Measurements from ENCODE around the gene PARD6G. TPM values are rescaled to one million over a fixed set of nuclear protein-coding genes. Genes with fewer than 3 reads are reported as not detected.

PARD6G gene
- total and polyA plus RNA-seq, 10 of the 15 experiments (the other 5 are each of a cell fraction or from before 2014, with no cell fraction given): 0.20 to 2.0 (median 0.60) TPM

GRCh38 chr18:80205294-80205693, 42.0 kb downstream of the PARD6G start (continued):
- TF ChIP-seq PBX3 (IDR thresholded peaks at IDR 0.05; ENCODE audit: insufficient replicate concordance, low read depth, low read length): no peak
- no peak for TF ChIP-seq BCL3 (IDR thresholded peaks at IDR 0.05; ENCODE audit: borderline replicate concordance, insufficient read depth, low read depth, low read length, poor library complexity, severe bottlenecking)
- TF ChIP-seq GABPA (IDR thresholded peaks at IDR 0.05; ENCODE audit: low read depth): no peak
- TF ChIP-seq JUND (IDR thresholded peaks at IDR 0.05; ENCODE audit: low read depth, low read length): no peak
- TF ChIP-seq RELA (IDR thresholded peaks at IDR 0.05; ENCODE audit: borderline replicate concordance, partially characterized antibody): no peak

GRCh38 chr18:80204142-80204541, 43.2 kb downstream of the PARD6G start:
- intact Hi-C loops (cut with micrococcal nuclease; ENCODE audit: unreplicated experiment): no loop called here
- H3K9ac ChIP-seq (ENCODE audit: control insufficient read depth, insufficient read depth, low read length): no peak overlapping the region
- DNase-seq (ENCODE audit: low read depth, low spot score) (no peak), FAIRE-seq (no peak), ATAC-seq (no peak)
- H2AFZ ChIP-seq (ENCODE audit: control insufficient read depth, low read depth, low read length): no peak overlapping the region
- no peak overlapping the region for H3K4me3 ChIP-seq
- no peaks in the 10 kb centered on the region for H3K36me3 ChIP-seq (ENCODE audit: control insufficient read depth in 2 of 2, insufficient read depth in 2 of 2, low read length in 1 of 2)
- H3K27me3 ChIP-seq (replicated peaks in 1 of 2; ENCODE audit: control insufficient read depth in 2 of 2, insufficient read depth in 2 of 2, low read length in 1 of 2): no peaks in the 10 kb centered on the region
- H3K79me2 ChIP-seq (ENCODE audit: control insufficient read depth, insufficient read depth, low read length): no peaks in the 10 kb centered on the region
- H3K4me1 ChIP-seq (ENCODE audit: control insufficient read depth, insufficient read depth, low read length): peaks cover 27% of the 10 kb centered on the region
- H3K9me3 ChIP-seq (replicated peaks; ENCODE audit: control insufficient read depth, insufficient read depth, low read length): no peaks in the 10 kb centered on the region; the same call in 2 of the 3 replicates
- WGBS (ENCODE audit: insufficient coverage, insufficient replicate concordance, low lambda C conversion rate, missing lambda C conversion rate): 54% methylated on average over 2 of the region's 2 CpGs
- H3K4me2 ChIP-seq (ENCODE audit: control insufficient read depth, insufficient read depth): no peak overlapping the region
- ChIA-PET SMC1A (ENCODE audit: uncharacterized antibody, unreplicated experiment) (interaction anchor here (0.6 to 2.7 kb wide), 3 partner anchors 9 to 49 kb away, joined by 3 to 8 read pairs (median 5); no protein-coding TSS in a partner anchor), RAD21 (ENCODE audit: unreplicated experiment) (interaction anchor here (1.3 kb wide), 1 partner anchor 36 kb away, joined by 4 read pairs; no protein-coding TSS in a partner anchor), POLR2A (interaction anchor here (2.3 kb wide), 1 partner anchor 9 kb away, joined by 10 read pairs; no protein-coding TSS in a partner anchor), CTCF (interaction anchor here (1.5 to 4.7 kb wide), 5 partner anchors 11 to 52 kb away, joined by 4 to 22 read pairs (median 7); no protein-coding TSS in a partner anchor)
- no peaks in the 10 kb centered on the region for H4K20me1 ChIP-seq (ENCODE audit: control insufficient read depth, insufficient read depth)
- H3K27ac ChIP-seq (ENCODE audit: control insufficient read depth, insufficient read depth): no peak overlapping the region
- no TSS peak for BruUV-seq (replicated peaks)
- in situ Hi-C loops (cut with MboI): no loop called here
- TF ChIP-seq CEBPB (IDR thresholded peaks at IDR 0.05; ENCODE audit: borderline replicate concordance in 1 of 2, low read depth in 2 of 2, low read length in 2 of 2): no peak
- TF ChIP-seq DPF2 (IDR thresholded peaks at IDR 0.05): no peak
- no peak for TF ChIP-seq MAX (IDR thresholded peaks at IDR 0.05; ENCODE audit: low read depth, low read length)
- TF ChIP-seq ATF2 (IDR thresholded peaks at IDR 0.05; ENCODE audit: low read length): no peak
- no peak for TF ChIP-seq NFXL1 (IDR thresholded peaks at IDR 0.05; ENCODE audit: borderline replicate concordance)
- TF ChIP-seq IKZF2 (IDR thresholded peaks at IDR 0.05): no peak
- no peak for TF ChIP-seq RB1 (IDR thresholded peaks at IDR 0.05; ENCODE audit: borderline replicate concordance)
- TF ChIP-seq PAX8 (IDR thresholded peaks at IDR 0.05): no peak
- no peak for TF ChIP-seq ZNF384 (IDR thresholded peaks at IDR 0.05; ENCODE audit: borderline replicate concordance, low read depth, low read length)
- TF ChIP-seq NFYA (IDR thresholded peaks at IDR 0.05; ENCODE audit: borderline replicate concordance, low read depth, low read length): no peak
- TF ChIP-seq CBX3 (IDR thresholded peaks at IDR 0.05; ENCODE audit: borderline replicate concordance, low read depth): no peak
- no peak for TF ChIP-seq ATF7 (IDR thresholded peaks at IDR 0.05; ENCODE audit: low read depth)
- TF ChIP-seq JUND (IDR thresholded peaks at IDR 0.05; ENCODE audit: low read depth, low read length): no peak
- TF ChIP-seq TCF12 (IDR thresholded peaks at IDR 0.05; ENCODE audit: low read depth, low read length): no peak
- no peak for TF ChIP-seq ZNF274 (IDR thresholded peaks at IDR 0.05; ENCODE audit: insufficient read depth, insufficient read length)
- no peak for TF ChIP-seq FOS (IDR thresholded peaks at IDR 0.05; ENCODE audit: borderline replicate concordance, extremely low read depth, insufficient read length)

Measured in GM12878 (cell line).